Measurements from ENCODE around the gene GALNT8. TPM values are rescaled to one million over a fixed set of nuclear protein-coding genes. Genes with fewer than 3 reads are reported as not detected.

GALNT8 gene
- total RNA-seq, 1 experiment from 2014 or later = not detected

GRCh38 chr12:4681732-4682131 lies 38.5 kb upstream of the GALNT8 start:
- BruUV-seq (replicated peaks) = no TSS peak
- Histone ChIP-seq H3K27ac (ENCODE audit: low read length) (no peak overlapping the region), H3K4me3 (ENCODE audit: low read depth in 2 of 2, low read length in 2 of 2) (no peak overlapping the region), H3K36me3 (ENCODE audit: control insufficient read depth, insufficient read depth, low read length) (no peaks in the 10 kb centered on the region; the same call in none of the 2 replicates), H3K4me1 (ENCODE audit: control insufficient read depth, insufficient read depth, low read length) (no peaks in the 10 kb centered on the region), H3K27me3 (ENCODE audit: control insufficient read depth, insufficient read depth, low read length) (no peaks in the 10 kb centered on the region), H3K9me3 (ENCODE audit: control insufficient read depth, insufficient read depth, low read depth, low read length) (no peaks in the 10 kb centered on the region)
- intact Hi-C loops (cut with micrococcal nuclease; ENCODE audit: unreplicated experiment) = no loop called here
- ChIA-PET CTCF (no interaction called here), POLR2A (no interaction called here)
- no peak for TF ChIP-seq TCF7L2 (IDR thresholded peaks at IDR 0.05; ENCODE audit: low read depth, low read length)
- no peak for TF ChIP-seq SIN3A (IDR thresholded peaks at IDR 0.05; ENCODE audit: borderline replicate concordance, insufficient read depth, low read depth, low read length)
- TF ChIP-seq REST (IDR thresholded peaks at IDR 0.05; ENCODE audit: insufficient read depth in 1 of 2, low read depth in 2 of 2, low read length in 1 of 2) = no peak
- TF ChIP-seq POLR2AphosphoS5 (IDR thresholded peaks at IDR 0.05; ENCODE audit: low read depth, low read length) = no peak
- in situ Hi-C loops (cut with HindIII; ENCODE audit: low pct_unique_long_range_greater_than_20kb, low sequenced_read_pairs) = no loop called here
- ATAC-seq (no peak), DNase-seq (ENCODE audit: low read depth, low spot score) (no peak)

GRCh38 chr12:4685317-4685716 lies 34.9 kb upstream of the GALNT8 start:
- no peak for ATAC-seq
- BruUV-seq (replicated peaks) = no TSS peak
- intact Hi-C loops (cut with micrococcal nuclease; ENCODE audit: unreplicated experiment) = no loop called here

More at GRCh38 chr12:4685317-4685716, 34.9 kb upstream of the GALNT8 start:
- DNase-seq (ENCODE audit: low read depth, low spot score) = no peak
- no peak overlapping the region for H3K27ac ChIP-seq (ENCODE audit: low read length)
- no peaks in the 10 kb centered on the region for H3K4me1 ChIP-seq (ENCODE audit: control insufficient read depth, insufficient read depth, low read length)
- ChIA-PET POLR2A (no interaction called here), CTCF (no interaction called here)
- no peaks in the 10 kb centered on the region; the same call in none of the 2 replicates for H3K36me3 ChIP-seq (ENCODE audit: control insufficient read depth, insufficient read depth, low read length)
- H3K9me3 ChIP-seq (ENCODE audit: control insufficient read depth, insufficient read depth, low read depth, low read length) = no peaks in the 10 kb centered on the region
- in situ Hi-C loops (cut with HindIII; ENCODE audit: low pct_unique_long_range_greater_than_20kb, low sequenced_read_pairs) = no loop called here
- no peak overlapping the region for H3K4me3 ChIP-seq (ENCODE audit: low read depth in 2 of 2, low read length in 2 of 2)
- TF ChIP-seq POLR2AphosphoS5 (IDR thresholded peaks at IDR 0.05; ENCODE audit: low read depth, low read length) = no peak
- no peak for TF ChIP-seq TCF7L2 (IDR thresholded peaks at IDR 0.05; ENCODE audit: low read depth, low read length)
- TF ChIP-seq REST (IDR thresholded peaks at IDR 0.05; ENCODE audit: insufficient read depth in 1 of 2, low read depth in 2 of 2, low read length in 1 of 2) = no peak
- TF ChIP-seq CTCF (IDR thresholded peaks at IDR 0.05) = no peak
- no peak for TF ChIP-seq SIN3A (IDR thresholded peaks at IDR 0.05; ENCODE audit: borderline replicate concordance, insufficient read depth, low read depth, low read length)
- no peaks in the 10 kb centered on the region for H3K27me3 ChIP-seq (ENCODE audit: control insufficient read depth, insufficient read depth, low read length)
